GM18499 (cell line): Measurements from ENCODE around the gene NFAT5.
"Not testable (repeated sequence)": the region's sequence is repeated elsewhere in the genome, so short reads cannot be mapped to it uniquely, and the experiment has no call there.

Source experiments
- ATAC-seq: cut with Tn5 transposase; IDR thresholded peaks from one replicate; pipeline ENCODE4 v1.9.1; 2021; ENCODE audit warnings: moderate number of reproducible peaks; ENCODE audit not compliant: insufficient read depth, unreplicated experiment

Gene NFAT5

DNA sequence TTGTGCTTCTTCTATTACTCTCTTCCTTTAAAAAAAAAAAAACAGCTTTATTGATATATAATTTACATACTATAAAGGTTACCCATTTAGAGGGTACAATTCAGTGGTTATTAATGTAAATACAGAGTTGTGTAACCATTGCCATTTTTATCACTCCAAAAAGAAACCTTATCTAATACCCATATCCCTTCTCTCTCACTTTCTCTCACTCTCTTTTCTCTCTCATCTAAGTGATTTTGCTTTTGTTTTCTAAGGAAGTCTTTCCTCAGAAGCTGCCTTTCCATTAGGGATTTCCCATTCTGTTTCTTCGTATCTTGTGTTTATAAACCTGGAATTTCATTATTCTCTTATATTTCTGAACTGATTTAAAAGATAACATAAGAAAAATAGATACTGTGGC lies 55.5 kb downstream of the NFAT5 start:
- ATAC-seq: no peak

DNA sequence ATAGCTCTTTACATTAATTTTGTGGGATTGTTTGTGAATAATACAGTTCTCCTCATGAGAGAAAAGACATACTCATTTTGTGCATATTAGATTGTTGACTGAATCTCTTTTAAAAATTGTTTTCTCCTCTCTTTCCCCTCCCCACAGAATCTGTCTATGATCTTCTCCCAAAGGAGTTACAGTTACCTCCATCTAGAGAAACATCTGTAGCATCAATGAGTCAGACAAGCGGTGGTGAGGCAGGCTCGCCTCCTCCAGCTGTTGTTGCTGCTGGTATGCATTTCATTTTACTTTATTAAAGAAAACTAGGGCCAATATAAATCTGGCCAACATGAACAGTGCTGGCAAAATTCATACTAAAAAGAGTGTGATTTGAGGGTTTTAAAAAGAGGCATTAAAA lies 60.5 kb downstream of the NFAT5 start:
- no peak for ATAC-seq

DNA sequence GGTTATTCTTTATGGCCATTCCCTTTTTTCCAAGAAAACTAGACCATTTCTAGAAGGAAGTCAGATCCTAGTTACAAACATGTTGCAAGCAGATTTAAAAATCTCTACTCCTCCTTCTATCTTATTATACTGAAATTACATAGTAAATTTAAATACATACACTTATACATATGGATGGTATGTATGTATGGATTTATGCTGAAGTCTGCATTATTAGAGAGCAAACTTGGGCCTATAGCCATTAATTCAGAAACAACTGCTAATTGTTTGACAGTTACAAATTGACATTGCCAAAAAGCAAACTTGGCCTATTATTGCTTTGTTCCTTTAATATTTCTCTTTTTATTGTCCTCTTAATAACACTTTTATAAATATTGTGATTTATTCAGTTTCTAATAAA lies 67.1 kb downstream of the NFAT5 start:
- no peak for ATAC-seq

DNA sequence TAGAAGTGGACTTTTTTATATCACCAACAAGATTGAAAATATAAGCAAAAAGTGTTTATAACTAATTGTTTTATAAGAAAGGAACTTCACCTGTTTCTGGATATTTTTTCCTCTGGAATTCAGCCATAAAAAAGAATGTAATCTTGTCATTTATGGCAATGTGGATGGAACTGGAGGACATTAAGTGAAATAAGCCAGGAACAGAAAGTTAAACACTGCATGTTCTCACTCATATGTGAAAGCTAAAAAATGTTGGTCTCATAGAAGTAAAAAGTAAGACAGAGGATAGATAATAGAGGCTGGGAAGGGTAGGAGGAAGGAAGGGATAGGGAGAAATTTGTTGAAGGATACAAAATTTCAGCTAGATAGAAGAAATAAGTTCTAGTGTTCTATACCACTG lies 67.6 kb downstream of the NFAT5 start:
- ATAC-seq: no peak

DNA sequence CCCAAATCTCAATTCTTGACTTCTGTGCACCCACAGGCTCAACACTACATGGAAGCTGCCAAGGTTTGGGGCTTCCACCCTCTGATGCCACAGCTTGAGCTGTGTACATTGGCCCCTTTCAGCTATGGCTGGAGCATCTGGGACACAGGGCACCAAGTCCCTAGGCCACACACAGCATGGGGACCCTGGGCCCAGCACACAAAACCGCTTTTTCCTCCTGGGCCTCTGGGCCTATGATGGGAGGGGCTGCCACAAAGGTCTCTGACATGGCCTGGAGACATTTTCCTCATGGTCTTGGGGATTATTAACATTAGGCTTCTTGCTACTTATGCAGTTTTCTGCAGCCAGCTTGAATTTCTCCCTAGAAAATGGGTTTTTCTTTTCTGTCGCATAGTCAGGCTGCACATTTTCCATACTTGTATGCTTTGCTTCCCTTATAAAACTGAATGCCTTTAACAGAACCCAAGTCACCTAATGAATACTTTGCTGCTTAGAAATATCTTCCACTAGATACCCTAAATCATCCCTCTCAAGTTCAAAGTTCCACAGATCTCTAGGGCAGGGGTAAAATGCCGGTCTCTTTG lies 70.9 kb downstream of the NFAT5 start:
- ATAC-seq: not testable (repeated sequence)

DNA sequence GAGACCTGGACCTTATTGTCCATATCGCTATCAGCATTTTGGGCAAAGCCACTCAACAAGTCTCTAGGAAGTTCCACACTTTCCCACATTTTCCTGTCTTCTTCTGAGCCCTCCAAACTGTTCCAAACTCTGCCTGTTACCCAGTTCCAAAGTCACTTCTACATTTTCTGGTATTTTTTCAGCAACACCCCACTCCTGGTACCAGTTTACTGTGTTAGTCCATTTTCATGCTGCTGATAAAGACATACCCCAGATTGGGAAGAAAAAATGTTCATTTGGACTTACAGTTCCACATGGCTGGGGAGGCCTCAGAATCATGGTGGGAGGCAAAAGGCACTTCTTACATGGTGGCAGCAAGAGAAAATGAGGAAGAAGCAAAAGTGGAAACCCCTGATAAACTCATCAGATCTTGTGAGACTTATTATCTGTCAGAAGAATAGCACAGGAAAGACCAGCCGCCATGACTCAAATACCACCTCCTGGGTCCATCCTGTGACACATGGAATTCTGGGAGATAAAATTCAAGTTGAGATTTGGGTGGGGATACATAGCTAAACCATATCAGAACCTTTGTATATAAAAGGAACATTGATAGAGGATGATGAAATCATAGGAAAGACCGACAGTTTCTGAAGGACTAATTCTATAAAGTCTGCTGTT lies 71.6 kb downstream of the NFAT5 start:
- ATAC-seq: not testable (repeated sequence)

DNA sequence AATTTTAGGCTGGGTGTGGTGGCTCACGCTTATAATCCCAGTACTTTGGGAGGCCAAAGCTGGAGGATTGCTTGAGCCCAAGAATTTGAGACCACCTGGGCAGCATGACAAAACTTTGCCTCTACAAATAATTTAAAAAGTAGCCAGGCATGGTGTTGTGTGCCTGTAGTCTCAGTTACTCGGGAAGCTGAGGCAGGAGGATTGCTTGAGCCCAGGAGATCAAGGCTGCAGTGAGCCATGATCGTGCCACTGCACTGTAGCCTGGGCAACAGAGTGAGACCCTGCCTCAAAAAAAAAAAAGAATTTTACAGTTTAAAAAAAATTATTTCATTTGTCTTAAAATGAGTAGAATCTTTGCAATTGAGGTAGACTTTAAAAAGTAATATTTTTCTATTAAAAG lies 78.2 kb downstream of the NFAT5 start:
- ATAC-seq: not testable (repeated sequence)

DNA sequence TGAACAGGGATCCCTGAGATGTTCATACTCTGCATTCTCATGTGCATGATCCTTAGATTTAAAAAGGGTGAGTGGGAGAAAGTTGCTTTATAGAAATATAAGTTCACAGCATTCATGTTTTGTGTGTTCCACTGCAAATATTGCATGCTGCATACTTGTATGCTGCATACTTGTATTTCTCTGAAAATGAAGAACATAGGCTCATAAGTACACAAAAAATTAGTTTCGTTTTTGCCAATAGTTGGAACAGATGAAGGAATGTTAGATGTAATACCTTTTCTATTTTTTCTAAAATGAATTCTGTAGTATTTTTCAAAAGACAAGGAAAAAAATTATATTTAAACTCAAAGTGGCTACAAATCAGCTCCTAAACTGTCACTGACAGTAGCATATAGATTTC lies 79.0 kb downstream of the NFAT5 start:
- no peak for ATAC-seq

DNA sequence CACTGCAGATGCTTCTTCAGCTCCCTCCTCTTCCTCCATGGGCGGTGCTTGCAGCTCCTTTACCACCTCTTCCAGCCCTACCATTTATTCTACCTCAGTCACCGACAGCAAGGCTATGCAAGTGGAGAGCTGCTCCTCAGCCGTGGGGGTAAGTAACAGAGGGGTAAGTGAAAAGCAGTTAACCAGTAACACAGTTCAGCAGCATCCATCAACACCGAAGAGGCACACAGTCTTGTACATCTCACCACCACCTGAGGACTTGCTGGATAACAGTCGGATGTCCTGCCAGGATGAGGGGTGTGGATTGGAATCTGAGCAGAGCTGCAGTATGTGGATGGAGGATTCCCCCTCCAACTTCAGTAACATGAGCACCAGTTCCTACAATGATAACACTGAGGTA lies 81.3 kb downstream of the NFAT5 start:
- ATAC-seq: no peak

DNA sequence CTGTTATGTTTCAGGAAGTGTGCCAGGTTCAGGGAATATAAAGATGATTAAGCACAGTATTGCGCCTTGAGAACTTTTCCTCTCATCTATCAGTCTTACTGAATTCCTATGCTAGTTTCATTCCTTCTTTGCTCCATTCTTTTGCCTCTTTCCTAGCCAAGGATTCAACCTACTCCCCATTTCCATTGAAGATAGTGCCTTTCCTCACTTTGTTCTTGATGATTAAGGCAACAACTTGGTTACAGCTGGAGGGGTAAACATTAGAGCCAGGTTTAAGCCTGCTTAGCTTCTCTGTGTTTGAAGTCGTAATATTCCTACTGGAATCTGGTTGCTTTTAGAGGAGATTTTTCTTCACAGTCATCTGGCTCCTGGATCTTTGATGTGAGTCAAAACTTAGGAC lies 85.5 kb downstream of the NFAT5 start:
- ATAC-seq: no peak

DNA sequence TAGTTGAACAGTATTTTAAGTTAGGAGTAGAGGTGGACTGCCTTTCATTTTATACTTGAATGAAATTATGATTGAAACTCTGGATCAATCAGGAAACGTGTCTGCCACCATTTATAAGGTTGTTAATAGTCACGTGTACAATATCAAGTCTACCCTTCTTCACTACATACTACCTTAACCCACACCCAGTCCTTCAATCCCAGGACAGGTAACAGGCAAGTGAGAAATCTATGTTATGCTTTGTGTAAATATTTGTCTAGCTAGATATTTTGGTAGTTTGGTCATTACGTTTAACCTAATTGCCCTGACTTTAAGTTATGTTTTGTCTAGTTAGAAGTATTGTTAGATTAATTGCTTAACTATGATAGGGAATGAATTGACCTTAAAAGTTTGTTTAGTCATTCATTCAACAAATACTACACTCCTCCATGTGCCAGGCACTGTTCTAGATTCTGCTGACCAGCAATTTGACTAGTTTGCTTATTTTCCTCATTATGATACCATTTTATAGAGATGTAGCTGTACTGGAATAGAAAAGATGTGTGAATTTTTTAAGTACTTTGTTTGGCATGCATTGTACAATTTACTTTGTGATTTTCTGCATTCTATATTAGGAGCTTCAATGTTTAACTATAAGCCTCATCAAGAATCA lies 88.6 kb downstream of the NFAT5 start:
- no peak for ATAC-seq

DNA sequence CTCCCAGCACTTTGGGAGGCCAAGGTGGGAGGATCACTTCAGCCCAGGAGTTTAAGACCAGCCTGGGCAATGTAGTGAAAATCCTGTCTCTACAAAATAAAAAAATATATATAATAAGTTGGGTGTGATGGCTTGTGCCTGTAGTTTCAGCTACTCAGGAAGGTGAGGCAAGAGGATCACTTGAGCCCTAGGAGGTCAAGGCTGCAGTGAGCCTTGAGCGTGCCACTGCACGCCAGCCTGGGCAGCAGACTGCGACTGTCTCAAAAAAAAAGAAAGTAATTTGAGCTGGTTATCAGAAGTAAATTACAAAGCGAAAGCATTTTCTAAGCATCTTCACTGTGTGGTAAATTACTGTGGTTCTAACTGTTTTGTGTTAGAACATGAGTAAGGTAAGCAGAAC lies 94.4 kb downstream of the NFAT5 start:
- no peak for ATAC-seq

DNA sequence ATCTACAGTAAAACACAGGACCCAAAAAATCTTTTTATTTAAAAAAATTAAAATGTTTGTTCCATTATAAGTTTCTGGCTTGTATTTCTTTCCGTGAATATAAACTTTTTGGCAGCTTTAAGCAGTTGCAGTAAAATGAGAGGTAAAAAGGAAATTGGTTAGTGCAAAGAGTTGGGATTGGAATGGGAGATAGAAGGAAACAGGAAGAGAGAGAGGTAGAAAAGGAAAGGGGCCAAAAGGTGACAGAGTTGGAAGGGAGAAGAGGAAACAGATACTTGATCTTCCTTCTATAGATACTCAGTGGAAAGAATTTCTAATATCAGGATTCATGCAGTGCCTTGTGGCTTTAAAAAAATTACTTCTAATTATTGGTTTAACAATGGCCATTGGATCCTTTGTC lies 97.1 kb downstream of the NFAT5 start:
- ATAC-seq: no peak

DNA sequence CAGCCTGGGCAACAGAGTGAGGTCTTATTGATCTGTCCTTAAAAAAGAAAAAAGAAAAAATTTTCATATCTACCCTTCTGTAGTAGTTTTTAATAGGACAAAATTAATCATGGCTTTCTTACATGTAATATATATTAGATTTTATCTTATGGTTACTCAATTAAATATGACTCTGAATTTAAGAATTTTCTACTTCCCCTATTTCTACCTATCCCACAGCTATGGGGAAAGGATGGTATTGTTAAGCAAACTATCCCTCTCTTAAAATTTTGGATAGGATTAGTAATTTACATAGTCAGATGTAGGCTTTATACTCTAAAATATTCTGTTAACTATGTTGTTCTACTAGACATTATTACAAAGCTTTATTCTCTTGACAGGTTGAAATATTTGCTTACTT lies 98.1 kb downstream of the NFAT5 start:
- no peak for ATAC-seq

DNA sequence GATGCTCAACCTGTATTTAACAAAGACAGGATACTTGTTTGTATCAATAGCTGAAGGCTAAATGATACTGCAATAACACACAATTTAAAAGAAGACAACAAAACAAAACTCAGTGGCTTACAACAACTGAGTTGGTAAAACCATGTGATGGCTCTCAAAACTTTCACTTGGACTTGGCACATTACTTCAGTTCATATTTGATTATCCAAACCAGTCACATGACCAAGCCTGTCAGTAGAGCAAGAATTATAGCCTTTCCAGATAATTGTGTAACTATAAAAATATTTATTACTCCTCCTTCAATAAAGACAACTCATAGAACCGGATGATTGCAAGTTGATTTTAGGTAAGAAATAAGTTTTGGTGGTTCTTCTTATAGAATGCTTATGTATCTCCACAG lies 103.8 kb downstream of the NFAT5 start:
- no peak for ATAC-seq

DNA sequence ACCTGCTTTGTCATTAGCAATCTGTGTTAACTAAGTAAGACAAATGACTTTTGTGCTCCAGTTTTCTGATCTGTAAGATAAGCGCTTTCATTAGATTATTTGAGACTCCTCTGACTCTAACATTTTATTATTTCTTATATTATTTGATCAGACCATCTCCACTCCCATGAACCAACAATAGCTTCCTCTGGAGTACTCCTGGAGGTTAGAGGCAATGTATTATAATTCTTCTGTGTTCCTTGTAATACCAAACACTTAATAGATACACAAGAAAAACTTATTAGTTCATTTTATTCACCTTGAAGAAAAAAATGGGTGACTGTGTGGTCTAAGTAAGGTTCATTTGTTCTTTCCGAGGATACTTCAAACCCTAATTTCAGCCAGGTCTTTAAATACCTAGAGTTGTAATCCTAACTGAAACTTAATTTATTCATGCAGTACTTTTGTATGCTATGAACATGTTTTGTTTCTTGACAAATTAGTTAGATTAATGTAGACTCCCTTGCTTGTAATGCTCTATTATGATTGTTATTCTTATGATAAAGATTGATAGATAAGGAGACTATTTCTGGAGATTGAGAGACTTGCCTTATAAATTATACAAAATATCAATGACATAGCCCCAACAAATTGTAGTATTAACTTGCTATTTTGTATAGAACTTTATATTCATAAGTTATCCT lies 106.7 kb downstream of the NFAT5 start:
- ATAC-seq: no peak

DNA sequence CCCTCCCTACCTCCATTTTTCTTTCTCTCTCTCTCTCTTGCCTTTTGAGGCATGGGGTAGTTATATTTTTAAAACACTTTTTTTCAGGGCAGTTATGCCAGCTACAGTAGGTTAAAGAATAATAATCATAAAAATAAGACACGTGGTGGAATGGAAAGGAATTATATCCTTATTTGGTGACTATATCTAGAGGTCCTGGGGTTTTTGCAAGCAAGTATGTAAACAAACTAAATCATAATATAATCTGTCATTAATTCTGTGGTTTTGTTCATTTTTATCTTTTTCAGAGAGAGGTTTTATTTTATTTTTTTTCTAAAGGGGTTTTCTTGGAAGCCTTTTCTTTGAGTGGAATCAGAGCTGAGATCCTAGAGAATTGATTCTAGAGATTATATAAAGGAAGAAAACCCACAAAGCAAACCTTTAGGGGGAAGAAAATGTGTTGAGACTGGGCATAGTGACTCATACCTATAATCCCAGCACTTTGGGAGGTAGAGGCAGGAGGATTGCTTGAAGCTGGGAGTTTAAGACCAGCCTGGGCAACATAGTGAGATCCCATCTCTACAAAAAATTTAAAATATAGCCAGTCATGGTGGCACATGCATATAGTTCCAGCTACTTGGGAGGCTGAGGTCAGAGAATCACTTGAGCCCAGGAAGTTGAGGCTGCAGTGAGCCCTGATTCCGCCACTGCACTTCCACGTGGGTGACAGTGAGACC lies 107.4 kb downstream of the NFAT5 start:
- no peak for ATAC-seq

DNA sequence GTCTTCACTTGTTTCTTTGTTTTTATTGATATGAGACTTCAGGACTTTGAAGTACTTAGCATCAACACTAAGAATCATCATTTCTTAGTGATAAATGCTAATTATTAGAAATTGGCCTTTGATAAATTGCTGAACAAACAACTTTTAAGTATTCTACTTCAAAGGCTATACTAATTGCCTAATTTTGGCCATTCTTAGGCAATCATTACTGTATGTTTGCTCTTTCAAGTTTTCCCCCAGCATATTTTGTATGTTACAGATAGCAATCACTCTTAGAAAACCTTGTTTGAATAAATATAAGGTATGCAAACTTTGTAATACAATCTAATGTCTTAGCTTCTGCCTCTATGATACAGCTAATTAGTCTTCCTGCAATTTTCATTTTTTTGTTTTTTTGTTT lies 114.6 kb downstream of the NFAT5 start:
- ATAC-seq: no peak

DNA sequence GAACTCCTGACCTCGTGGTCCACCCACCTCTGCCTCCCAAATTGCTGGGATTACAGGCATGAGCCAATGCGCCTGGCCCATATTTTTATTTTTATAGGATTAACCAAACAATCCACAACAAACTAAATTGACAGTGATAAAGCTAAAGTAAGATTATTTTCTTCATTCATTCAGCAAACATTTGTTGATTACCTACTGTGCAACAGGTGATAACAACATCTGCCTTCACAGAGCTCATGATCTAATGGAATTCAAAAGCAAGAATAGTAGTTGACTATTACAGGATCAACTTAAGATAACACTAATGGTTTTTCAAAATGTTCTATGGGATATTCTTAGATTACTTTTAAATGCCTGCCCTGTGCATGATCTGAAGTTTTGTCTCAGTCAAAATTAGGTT lies 122.8 kb downstream of the NFAT5 start:
- ATAC-seq: no peak

DNA sequence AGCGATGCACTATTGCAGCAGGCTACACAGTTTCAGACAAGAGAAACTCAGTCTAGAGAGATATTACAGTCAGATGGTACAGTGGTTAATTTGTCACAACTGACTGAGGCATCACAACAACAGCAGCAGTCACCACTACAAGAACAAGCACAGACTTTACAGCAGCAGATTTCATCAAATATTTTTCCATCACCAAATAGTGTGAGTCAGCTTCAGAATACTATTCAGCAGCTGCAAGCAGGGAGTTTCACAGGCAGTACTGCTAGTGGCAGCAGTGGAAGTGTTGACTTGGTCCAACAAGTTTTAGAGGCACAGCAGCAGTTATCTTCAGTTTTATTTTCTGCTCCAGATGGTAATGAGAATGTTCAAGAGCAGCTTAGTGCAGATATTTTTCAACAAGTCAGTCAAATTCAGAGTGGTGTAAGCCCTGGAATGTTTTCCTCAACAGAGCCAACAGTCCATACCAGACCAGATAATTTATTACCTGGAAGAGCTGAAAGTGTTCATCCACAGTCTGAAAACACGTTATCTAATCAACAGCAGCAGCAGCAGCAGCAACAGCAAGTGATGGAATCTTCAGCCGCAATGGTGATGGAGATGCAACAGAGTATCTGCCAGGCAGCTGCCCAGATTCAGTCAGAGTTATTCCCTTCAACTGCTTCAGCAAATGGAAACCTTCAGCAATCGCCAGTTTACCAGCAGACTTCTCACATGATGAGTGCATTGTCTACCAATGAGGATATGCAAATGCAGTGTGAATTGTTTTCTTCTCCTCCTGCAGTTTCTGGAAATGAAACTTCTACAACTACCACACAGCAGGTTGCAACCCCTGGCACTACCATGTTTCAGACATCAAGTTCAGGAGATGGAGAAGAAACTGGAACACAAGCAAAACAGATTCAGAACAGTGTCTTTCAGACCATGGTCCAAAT lies 126.5 kb downstream of the NFAT5 start:
- ATAC-seq: no peak
